Prostate gland (tissue), 2 donors: ENCODE results near the gene MAD1L1. TPM values are rescaled to one million over a fixed set of nuclear protein-coding genes. Genes with fewer than 3 reads are reported as not detected.

Source experiments
- DNase-seq: peaks from one replicate; pipeline ENCODE4 v3.0.0-alpha.2; 2019; ENCODE audit warnings: low spot score
- H3K27ac ChIP-seq, 2 donors: fragments of 200-600 bp; sonication (generic); 2 replicates each; pipeline ENCODE4 v1.5.1; 2017 to 2019
- H3K27me3 ChIP-seq: fragments of 200-600 bp; sonication (generic); replicated peaks from 2 replicates; pipeline ENCODE4 v1.5.1; 2019; ENCODE audit not compliant: insufficient read depth
- H3K36me3 ChIP-seq, 2 donors: fragments of 200-600 bp; sonication (generic); 1 replicate in 1 of 2; 2 replicates in 1 of 2; pipeline versions ENCODE4 v1.5.1 to v1.8.1; 2017 to 2019
- H3K4me1 ChIP-seq: fragments of 200-600 bp; sonication (generic); replicated peaks from 2 replicates; pipeline ENCODE4 v1.5.1; 2019
- H3K4me3 ChIP-seq, 2 donors: fragments of 200-600 bp; sonication (generic); 2 replicates each; pipeline ENCODE4 v1.5.1; 2017 to 2019
- H3K9me3 ChIP-seq: fragments of 200-600 bp; sonication (generic); 2 replicates; pipeline ENCODE4 v1.5.1; 2017
- POLR2A ChIP-seq: fragments of 450-650 bp; IDR thresholded peaks from one replicate; pipeline ENCODE4 v1.6.1; 2016; ENCODE audit warnings: antibody characterized with exemption, mild to moderate bottlenecking
- POLR2AphosphoS5 ChIP-seq: sonication (generic); formaldehyde crosslinking; IDR thresholded peaks from one replicate; pipeline ENCODE4 v1.6.1; 2017; ENCODE audit warnings: antibody characterized with exemption
- WGBS: methylation state at CpG from one replicate; pipeline ENCODE4 v1.1.5; 2018; 5-methylcytosine and 5-hydroxymethylcytosine counted together
- intact Hi-C: fragments of 100-400 bp; cut with DNase I; formaldehyde crosslinking; loops from one replicate; pipeline ENCODE4 v1.14.2; 2022
- total RNA-seq, 2 donors: library from RNA; depleted of rRNA; stranded (reverse); fragments of >200 nt; gene quantifications; one replicate each; pipeline ENCODE4 v1.1.0, GENCODE V29; 2016
- TF ChIP-seq, protein P1 (sequence below), 4 experiments: fragments of 200-600 bp in 2 of 4; fragments of 450-650 bp in 2 of 4; sonication (generic) in 2 of 4; IDR thresholded peaks; 1 replicate in 3 of 4; 2 replicates in 1 of 4; pipeline ENCODE4 v1.5.1; 2016 to 2019; ENCODE audit warnings: antibody characterized with exemption in 4 of 4, mild to moderate bottlenecking in 2 of 4, moderate library complexity in 2 of 4

Gene MAD1L1
- total RNA-seq, 2 donors from 2014 or later = 79.3 to 91.9 TPM

DNA sequence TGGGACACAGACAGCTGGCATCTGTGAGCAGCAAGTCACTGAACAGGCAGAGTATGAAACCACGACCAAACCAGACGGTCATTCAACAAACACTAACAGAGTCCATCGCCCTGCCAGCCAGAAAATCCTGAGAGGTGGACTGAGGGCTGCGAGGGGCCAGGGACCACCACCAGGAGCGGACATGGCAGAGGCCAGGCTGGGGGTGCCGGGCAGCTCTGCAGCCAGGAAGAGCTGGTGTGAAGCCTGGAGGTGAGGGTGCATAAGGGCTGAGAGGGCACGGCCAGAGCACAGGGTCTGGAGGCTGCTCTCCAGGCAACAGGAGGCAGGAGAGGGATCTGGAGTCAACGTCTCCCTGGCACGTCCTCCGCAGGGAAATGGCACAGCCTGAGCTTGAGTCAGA is 15.5 kb downstream of the MAD1L1 start:
- no peak for TF ChIP-seq POLR2AphosphoS5
- TF ChIP-seq, protein P1, sequence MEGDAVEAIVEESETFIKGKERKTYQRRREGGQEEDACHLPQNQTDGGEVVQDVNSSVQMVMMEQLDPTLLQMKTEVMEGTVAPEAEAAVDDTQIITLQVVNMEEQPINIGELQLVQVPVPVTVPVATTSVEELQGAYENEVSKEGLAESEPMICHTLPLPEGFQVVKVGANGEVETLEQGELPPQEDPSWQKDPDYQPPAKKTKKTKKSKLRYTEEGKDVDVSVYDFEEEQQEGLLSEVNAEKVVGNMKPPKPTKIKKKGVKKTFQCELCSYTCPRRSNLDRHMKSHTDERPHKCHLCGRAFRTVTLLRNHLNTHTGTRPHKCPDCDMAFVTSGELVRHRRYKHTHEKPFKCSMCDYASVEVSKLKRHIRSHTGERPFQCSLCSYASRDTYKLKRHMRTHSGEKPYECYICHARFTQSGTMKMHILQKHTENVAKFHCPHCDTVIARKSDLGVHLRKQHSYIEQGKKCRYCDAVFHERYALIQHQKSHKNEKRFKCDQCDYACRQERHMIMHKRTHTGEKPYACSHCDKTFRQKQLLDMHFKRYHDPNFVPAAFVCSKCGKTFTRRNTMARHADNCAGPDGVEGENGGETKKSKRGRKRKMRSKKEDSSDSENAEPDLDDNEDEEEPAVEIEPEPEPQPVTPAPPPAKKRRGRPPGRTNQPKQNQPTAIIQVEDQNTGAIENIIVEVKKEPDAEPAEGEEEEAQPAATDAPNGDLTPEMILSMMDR (IDR thresholded peaks at IDR 0.05) = no peak
- TF ChIP-seq POLR2A = no peak
- H3K27ac ChIP-seq = no peak overlapping the region
- 86% methylated on average over 10 of the region's 10 CpGs for WGBS
- no peak for DNase-seq
- intact Hi-C loops = no loop called here
- H3K36me3 ChIP-seq = peaks cover 0 to 20% of the 10 kb centered on the region in 2 donors
- H3K9me3 ChIP-seq = no peaks in the 10 kb centered on the region
- H3K4me1 ChIP-seq = no peaks in the 10 kb centered on the region
- no peak overlapping the region for H3K4me3 ChIP-seq
- no peaks in the 10 kb centered on the region for H3K27me3 ChIP-seq

DNA sequence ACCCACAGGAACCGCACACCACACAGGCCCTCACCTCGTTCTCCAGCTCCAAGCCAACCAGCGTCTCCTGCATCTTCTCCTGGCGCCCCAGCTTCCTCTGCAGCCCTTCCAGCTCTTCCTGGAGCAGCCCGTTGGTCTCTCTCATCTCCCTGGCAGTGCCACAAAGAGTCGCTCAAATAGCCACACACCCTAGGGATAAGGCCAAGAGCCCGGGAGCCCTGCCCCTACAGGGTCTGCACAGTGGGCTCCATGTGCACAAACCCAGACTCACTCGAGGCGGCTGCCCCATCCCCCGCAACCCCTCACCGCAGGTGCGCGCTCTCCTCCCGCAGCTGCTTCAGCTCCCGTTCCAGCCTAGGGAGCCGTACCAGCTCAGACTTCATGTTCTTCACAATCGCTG is 16.9 kb downstream of the MAD1L1 start:
- H3K4me1 ChIP-seq = no peaks in the 10 kb centered on the region
- H3K27ac ChIP-seq = no peak overlapping the region
- intact Hi-C loops = no loop called here
- no peak for TF ChIP-seq POLR2AphosphoS5
- H3K27me3 ChIP-seq = no peaks in the 10 kb centered on the region
- H3K9me3 ChIP-seq = no peaks in the 10 kb centered on the region
- 95% methylated on average over 17 of the region's 17 CpGs for WGBS
- no peak overlapping the region for H3K4me3 ChIP-seq
- H3K36me3 ChIP-seq = peaks cover 0 to 20% of the 10 kb centered on the region in 2 donors
- no peak for DNase-seq

DNA sequence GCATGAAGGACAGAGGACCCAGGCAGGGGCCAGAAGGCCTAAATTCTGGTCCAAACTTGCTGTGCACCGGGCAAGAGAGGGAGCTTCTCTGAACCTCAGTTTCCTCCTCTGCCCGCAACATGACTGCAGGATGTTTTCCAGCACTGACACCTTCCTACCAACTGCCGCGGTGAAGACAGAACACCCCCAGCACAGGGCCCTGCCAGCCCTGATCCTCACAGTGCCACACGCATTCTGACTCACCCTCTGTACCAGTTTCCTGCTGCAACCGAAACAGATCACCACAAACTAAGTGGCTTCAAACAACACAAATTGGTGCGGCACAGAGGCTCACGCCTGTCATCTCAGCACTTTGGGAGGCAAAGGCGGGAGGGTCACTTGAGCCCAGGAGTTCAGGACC is 18.1 kb downstream of the MAD1L1 start:
- no peak for DNase-seq
- WGBS = 98% methylated on average over 9 of the region's 9 CpGs
- no peaks in the 10 kb centered on the region for H3K4me1 ChIP-seq
- peaks cover 0 to 20% of the 10 kb centered on the region in 2 donors for H3K36me3 ChIP-seq
- TF ChIP-seq, protein P1 (IDR thresholded peaks at IDR 0.05) = no peak
- TF ChIP-seq POLR2A = no peak
- no peak for TF ChIP-seq POLR2AphosphoS5
- no peak overlapping the region for H3K27ac ChIP-seq
- H3K27me3 ChIP-seq = no peaks in the 10 kb centered on the region
- H3K4me3 ChIP-seq = no peak overlapping the region
- H3K9me3 ChIP-seq = no peaks in the 10 kb centered on the region
- intact Hi-C loops = loop anchor here (5.0 kb wide), 1 partner anchor 552 kb away; no protein-coding TSS in a partner anchor

DNA sequence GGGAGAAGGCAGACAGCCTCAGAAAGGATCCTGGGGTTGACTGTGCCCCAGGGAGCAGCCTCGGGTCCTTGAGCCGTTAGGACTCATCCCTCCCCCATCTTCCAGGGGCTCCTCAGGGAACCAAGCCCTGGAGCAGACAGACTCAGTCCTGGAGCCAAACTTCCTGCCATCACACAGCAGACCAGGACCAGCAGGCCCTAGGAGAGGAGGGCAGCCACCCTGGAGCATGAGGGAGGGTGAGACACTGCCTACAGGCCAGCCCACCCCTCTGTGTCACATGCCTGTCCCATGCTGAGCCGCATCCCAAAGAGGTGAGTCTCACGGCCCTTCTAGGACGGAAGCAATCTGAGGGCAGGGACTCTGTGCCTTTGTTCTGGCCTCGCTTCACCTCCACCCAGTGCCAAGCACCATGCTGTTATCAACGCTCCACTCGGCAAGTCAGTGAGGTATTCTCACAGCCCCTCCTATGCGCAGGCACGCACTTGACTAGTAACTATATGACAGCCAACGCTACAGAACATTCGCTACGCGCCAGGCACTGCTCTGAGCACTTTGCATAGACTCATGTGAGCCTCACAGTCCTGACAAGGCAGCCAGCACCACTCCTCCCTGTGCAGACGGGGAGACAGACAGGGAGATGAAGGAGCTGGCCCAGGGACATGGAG is 19.1 kb downstream of the MAD1L1 start:
- Histone ChIP-seq H3K9me3 (no peaks in the 10 kb centered on the region), H3K27ac (no peak overlapping the region), H3K4me1 (no peaks in the 10 kb centered on the region), H3K27me3 (no peaks in the 10 kb centered on the region), H3K36me3 (peaks cover 0 to 20% of the 10 kb centered on the region in 2 donors), H3K4me3 (no peak overlapping the region)
- DNase-seq = no peak
- 92% methylated on average over 15 of the region's 15 CpGs for WGBS
- intact Hi-C loops = loop anchor here (5.0 kb wide), 1 partner anchor 551 kb away; no protein-coding TSS in a partner anchor
- TF ChIP-seq POLR2A (no peak), POLR2AphosphoS5 (no peak)
- TF ChIP-seq, protein P1 (IDR thresholded peaks at IDR 0.05) = no peak

DNA sequence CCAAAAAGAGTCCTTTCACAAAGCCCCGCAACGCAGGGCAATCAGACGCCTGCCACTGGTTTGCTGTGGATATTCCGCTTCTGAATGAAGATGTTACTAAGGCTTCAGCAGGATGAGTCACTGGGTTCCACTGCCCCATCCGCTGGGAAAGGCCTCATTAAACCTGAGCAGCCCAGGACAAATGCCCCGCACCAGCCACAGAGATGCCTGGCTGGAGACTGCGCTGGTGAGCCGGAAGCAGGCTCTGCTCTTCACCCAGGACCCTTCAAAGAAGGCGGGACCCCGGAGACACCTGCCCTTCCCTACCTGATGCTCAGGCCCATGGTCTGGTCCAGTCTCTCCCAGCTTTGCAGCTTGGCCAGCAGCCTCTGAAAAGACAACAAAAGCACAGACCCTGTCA is 19.8 kb downstream of the MAD1L1 start:
- Histone ChIP-seq H3K4me3 (no peak overlapping the region), H3K9me3 (no peaks in the 10 kb centered on the region), H3K27me3 (no peaks in the 10 kb centered on the region), H3K4me1 (no peaks in the 10 kb centered on the region), H3K36me3 (peaks cover 0 to 20% of the 10 kb centered on the region in 2 donors), H3K27ac (no peak overlapping the region)
- DNase-seq = no peak
- WGBS = 95% methylated on average over 10 of the region's 10 CpGs
- TF ChIP-seq POLR2A = no peak
- TF ChIP-seq, protein P1 (IDR thresholded peaks at IDR 0.05) = no peak
- TF ChIP-seq POLR2AphosphoS5 = no peak
- intact Hi-C loops = loop anchor here (5.0 kb wide), 1 partner anchor 551 kb away; no protein-coding TSS in a partner anchor
